ENCODE results near the gene ADD3. TPM values are rescaled to one million over a fixed set of nuclear protein-coding genes. Genes with fewer than 3 reads are reported as not detected.

The ADD3 gene
- total and polyA plus RNA-seq, 8 donors = 31.9 to 83.3 (median 47.2) TPM

DNA sequence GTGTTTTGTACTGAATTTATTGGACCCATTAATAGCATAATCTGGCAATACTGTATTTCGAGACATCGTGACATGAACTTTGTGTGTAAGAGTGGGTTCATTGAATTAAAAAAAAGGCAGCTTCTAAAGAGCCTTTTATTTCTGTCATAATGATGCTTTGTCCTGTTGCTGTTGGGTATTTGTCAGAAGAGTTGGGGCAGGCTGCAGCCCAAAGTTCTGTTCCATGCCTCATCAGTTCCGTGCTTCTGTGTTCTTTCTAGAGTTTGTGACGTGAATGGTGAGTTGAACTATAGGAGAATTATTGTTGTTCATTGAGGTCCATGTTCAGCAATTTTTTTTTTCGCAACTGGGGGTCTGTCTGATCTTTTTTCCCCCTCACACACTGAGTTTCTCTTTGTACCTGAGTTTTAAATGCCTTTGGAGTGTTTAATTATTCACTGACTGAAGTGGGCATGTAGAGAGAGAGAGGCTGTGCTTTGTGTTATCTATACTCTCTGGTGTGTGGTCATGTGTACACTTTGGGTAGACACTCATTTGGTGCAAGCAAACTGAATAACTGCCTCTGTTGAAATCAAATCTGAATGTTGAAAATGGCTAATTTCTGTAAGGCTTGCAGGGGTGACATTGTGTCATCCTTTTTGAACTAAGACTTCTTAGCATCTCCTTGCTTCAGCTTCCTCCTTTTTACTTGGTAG lies 69.8 kb downstream of the ADD3 start:
- FAIRE-seq = no peak
- Histone ChIP-seq H3K27ac (peak overlapping the region in 2 of 4 donors; percentile 35 to 56), H3K4me1 (peaks cover 26 to 61% (median 54%) of the 10 kb centered on the region in 3 donors), H3K27me3 (no peaks in the 10 kb centered on the region), H3K9me3 (no peaks in the 10 kb centered on the region), H3K4me3 (no peak overlapping the region), H3K36me3 (no peaks in the 10 kb centered on the region)
- DNase-seq = no peak
- intact Hi-C loops (cut with DNase I) = no loop called here
- TF ChIP-seq CTCF (IDR thresholded peaks at IDR 0.05) = no peak
- WGBS, 2 donors = 80 to 81% methylated on average over 5 of the region's 5 CpGs
- no peak for ATAC-seq

DNA sequence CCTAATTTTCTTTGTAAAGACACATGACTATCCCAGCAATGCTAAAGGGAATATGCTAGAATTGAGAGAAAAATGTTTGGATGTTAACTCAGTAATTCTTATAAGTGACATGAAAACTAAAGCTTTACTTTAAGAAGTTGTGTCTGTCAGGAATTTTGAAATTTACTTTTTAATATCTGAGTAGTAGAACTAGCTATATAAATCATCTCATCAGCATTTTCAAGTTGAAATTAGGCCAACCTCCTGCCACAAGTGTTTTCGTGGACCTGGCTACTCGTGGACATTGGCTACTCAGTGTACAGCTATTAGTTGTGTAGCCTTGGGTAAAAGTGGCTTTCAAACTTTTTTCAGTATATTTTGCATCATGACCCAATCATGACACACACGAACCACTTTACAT lies 70.5 kb downstream of the ADD3 start:
- no peak for TF ChIP-seq CTCF (IDR thresholded peaks at IDR 0.05)
- DNase-seq = no peak
- intact Hi-C loops (cut with DNase I) = no loop called here
- WGBS, 2 donors = 50 to 59% methylated on average over 3 of the region's 3 CpGs
- no peaks in the 10 kb centered on the region for H3K27me3 ChIP-seq
- ATAC-seq = no peak
- no peak overlapping the region for H3K4me3 ChIP-seq
- H3K36me3 ChIP-seq = no peaks in the 10 kb centered on the region
- FAIRE-seq = no peak
- no peaks in the 10 kb centered on the region for H3K9me3 ChIP-seq
- peak overlapping the region in 1 of 4 donors; percentile 14 for H3K27ac ChIP-seq
- H3K4me1 ChIP-seq = peaks cover 26 to 61% (median 54%) of the 10 kb centered on the region in 3 donors

DNA sequence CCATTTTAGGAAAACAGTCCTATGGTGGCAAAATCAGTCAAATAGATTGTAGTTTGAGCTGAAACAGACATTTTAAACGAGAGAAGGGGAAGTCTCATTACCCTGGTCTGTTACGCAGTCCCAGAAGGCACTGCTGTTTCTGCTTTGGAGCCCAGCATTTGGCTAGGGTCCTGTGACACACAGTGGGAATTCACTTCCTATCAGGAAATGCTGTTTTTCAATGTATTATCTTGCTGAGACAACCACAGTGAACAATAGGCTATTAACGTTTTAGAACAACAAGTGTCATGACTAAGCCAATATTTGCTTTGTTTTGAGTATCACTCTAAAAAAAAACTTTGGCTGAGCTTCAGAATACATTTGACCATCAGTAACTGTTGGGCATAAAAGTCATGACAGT lies 74.1 kb downstream of the ADD3 start:
- peaks cover 11 to 48% (median 35%) of the 10 kb centered on the region in 3 donors for H3K4me1 ChIP-seq
- ATAC-seq (peak in 3 of 4 donors; percentile 70 to 74 (median 73)), DNase-seq (peak in 1 of 6 donors; percentile 35), FAIRE-seq (no peak)
- H3K9me3 ChIP-seq = no peaks in the 10 kb centered on the region
- H3K36me3 ChIP-seq = no peaks in the 10 kb centered on the region
- intact Hi-C loops (cut with DNase I) = no loop called here
- no peaks in the 10 kb centered on the region for H3K27me3 ChIP-seq
- 35 to 36% methylated on average over 3 of the region's 3 CpGs for WGBS, 2 donors
- peak overlapping the region in 2 of 4 donors; percentile 53 to 71 for H3K27ac ChIP-seq
- TF ChIP-seq CTCF (IDR thresholded peaks at IDR 0.05) = no peak
- H3K4me3 ChIP-seq = no peak overlapping the region

GRCh38 chr10:110083884-110084283 lies 76.1 kb downstream of the ADD3 start:
- Histone ChIP-seq H3K4me3 (no peak overlapping the region), H3K27ac (no peak overlapping the region), H3K36me3 (no peaks in the 10 kb centered on the region), H3K9me3 (no peaks in the 10 kb centered on the region), H3K4me1 (peaks cover 0 to 32% (median 23%) of the 10 kb centered on the region in 3 donors), H3K27me3 (no peaks in the 10 kb centered on the region)
- TF ChIP-seq CTCF (IDR thresholded peaks at IDR 0.05) = no peak
- peak in 3 of 4 donors; percentile 27 to 51 (median 32) for ATAC-seq
- no peak for DNase-seq
- no peak for FAIRE-seq
- intact Hi-C loops (cut with DNase I) = no loop called here

DNA sequence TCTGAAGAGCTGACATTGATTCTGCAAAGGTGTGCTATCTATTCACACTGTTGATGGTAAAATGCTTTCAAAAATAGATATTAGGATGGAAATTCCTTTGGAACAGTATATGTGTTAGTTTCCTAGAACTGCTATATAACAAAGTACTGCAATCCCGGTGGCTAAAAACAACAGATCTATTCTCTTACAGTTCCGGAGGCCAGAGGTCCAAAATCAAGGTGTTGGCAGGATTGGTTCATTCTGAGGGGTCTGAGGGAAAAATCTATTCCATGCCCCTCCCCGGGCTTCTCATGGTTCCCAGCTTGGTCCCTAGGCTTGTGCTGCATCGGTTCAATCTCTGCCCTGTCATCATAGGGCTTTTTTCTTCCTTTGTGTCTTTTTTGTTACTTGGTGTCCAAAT lies 79.9 kb downstream of the ADD3 start:
- DNase-seq (no peak), FAIRE-seq (no peak), ATAC-seq (no peak)
- H3K27me3 ChIP-seq = no peaks in the 10 kb centered on the region
- H3K36me3 ChIP-seq = no peaks in the 10 kb centered on the region
- TF ChIP-seq CTCF (IDR thresholded peaks at IDR 0.05) = no peak
- H3K27ac ChIP-seq = no peak overlapping the region
- H3K4me1 ChIP-seq = peaks cover 0 to 7% (median 0%) of the 10 kb centered on the region in 3 donors
- intact Hi-C loops (cut with DNase I) = no loop called here
- no peaks in the 10 kb centered on the region for H3K9me3 ChIP-seq
- WGBS, 2 donors = 91 to 93% methylated on average over 4 of the region's 4 CpGs
- H3K4me3 ChIP-seq = no peak overlapping the region

Data from pancreas (tissue), 10 donors.